ENCODE measurements around the gene SLC22A1.
"Not testable (repeated sequence)": the region's sequence is repeated elsewhere in the genome, so short reads cannot be mapped to it uniquely, and the experiment has no call there.

SLC22A1 gene

GRCh38 chr6:160124007-160124406, 2.4 kb downstream of the SLC22A1 start:
- DNase-seq = no peak

DNA sequence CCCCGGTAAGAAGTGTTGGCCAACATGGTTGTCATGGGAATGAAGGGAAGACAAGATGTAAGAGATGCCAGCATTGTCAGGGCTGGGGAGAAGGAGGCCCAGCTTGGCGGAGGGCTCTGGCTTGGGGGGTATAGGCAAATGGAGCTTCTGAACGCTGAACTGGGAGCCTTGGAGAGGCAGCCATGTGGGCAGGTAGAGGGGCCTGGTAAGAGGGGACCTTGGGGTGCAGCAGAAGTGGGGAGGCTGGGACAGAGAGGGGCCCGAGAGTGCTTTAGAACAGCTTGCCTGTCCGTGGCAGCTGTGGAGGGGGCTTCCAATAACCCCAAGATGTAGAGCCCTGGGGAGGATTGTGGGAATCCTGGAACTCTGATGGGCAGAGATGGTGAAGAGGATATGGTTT, 3.0 kb downstream of the SLC22A1 start:
- no peak for DNase-seq

- not testable (repeated sequence) for DNase-seq
These were observed 3.5 kb downstream of the SLC22A1 start for GRCh38 chr6:160125105-160125504.

GRCh38 chr6:160127270-160128124, 5.9 kb downstream of the SLC22A1 start:
- DNase-seq = no peak

- no peak for DNase-seq
These were observed 6.6 kb downstream of the SLC22A1 start for GRCh38 chr6:160128125-160128683.

DNA sequence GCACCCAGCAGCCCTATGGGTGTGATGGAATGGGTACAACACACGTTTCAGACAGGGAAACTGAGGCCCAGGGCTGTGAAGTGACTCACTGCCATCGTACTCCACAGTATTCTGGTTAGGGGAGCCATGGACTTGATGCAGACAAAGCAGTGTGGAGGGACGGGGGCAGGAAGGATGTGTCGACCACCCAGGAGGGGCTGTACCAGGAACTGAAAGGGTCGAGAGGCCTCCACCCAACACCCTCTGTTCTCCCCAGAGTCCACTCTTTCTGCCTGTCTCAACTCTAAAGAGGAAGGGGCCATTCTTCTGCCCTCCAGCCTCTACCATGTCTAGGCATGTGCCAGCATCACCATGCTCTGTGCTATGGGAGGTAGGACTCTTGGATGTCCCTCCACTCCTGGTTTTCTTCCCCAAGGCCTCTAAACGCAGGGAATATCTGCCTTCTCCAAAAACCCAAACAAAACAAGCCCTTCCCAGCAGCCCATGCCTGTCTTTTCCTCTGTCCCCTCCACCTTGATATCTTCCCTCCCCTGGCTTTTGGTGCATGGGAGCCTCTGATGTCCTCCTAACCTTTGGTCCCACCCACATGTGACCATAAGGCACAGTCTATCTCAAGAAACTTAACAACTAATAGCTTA, 7.4 kb downstream of the SLC22A1 start:
- no peak for DNase-seq

- DNase-seq = no peak
These were observed 8.4 kb downstream of the SLC22A1 start for GRCh38 chr6:160129881-160130615.

- DNase-seq = no peak
These were observed 9.3 kb downstream of the SLC22A1 start for GRCh38 chr6:160130729-160131484.

- no peak for DNase-seq
These were observed 10.2 kb downstream of the SLC22A1 start for GRCh38 chr6:160131636-160132296.

GRCh38 chr6:160132297-160132637, 10.7 kb downstream of the SLC22A1 start:
- DNase-seq = no peak

- no peak for DNase-seq
These were observed 11.2 kb downstream of the SLC22A1 start for GRCh38 chr6:160132776-160133338.

DNA sequence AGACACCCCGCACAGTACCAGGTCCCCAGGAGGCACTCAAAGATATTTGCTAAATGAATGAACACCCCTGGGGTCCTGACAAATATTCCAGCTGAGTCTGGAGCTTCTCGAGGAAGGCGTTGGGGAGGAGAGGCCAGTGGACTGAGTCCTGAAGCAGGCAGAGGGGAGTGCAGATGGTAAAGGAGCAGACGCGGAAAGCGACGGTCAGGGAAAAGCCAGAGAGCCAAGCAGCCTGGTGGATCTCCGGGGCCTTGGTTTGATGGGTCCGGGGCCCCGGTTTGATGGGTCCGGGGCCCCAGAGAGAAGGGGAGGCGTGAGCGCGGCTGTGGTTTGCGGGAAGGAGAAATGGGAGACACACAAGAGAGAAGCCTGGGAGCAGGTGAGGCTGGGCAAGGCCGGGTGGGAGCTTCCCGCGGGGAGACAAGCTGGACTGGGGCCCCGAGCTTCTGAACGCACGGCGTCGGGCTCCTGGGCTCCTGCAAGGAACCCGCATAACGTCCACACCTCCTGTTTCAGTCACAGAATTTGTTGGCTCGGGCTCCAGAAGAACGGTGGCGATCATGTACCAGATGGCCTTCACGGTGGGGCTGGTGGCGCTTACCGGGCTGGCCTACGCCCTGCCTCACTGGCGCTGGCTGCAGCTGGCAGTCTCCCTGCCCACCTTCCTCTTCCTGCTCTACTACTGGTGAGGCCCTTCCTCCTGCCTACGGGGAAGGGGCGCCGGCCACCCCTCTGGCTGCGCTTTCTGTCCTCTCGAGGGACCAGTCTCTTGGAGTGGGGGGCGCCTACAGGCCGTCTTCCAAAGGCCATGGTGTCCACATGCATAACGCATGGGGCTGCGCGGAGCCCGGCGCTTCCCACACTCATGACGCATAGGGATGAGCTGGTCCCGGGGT, 12.1 kb downstream of the SLC22A1 start:
- no peak for DNase-seq

DNA sequence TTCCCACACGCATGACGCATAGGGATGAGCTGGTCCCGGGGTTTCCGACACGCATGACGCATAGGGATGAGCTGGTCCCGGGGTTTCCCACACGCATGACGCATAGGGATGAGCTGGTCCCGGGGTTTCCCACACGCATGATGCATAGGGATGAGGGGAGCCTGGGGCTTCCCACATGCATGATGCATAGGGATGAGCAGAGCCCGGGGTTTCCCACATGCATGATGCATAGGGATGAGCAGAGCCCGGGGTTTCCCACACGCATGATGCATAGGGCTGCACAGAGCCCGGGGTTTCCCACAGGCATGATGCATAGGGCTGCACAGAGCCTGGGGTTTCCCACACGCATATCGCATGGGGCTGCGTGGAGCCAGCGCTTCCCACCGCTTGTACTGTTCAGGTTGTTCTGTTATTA, 12.7 kb downstream of the SLC22A1 start:
- DNase-seq = not testable (repeated sequence)

GRCh38 chr6:160134779-160135547, 13.3 kb downstream of the SLC22A1 start:
- DNase-seq = no peak

- no peak for DNase-seq
These were observed 14.5 kb downstream of the SLC22A1 start for GRCh38 chr6:160135907-160136655.

DNA sequence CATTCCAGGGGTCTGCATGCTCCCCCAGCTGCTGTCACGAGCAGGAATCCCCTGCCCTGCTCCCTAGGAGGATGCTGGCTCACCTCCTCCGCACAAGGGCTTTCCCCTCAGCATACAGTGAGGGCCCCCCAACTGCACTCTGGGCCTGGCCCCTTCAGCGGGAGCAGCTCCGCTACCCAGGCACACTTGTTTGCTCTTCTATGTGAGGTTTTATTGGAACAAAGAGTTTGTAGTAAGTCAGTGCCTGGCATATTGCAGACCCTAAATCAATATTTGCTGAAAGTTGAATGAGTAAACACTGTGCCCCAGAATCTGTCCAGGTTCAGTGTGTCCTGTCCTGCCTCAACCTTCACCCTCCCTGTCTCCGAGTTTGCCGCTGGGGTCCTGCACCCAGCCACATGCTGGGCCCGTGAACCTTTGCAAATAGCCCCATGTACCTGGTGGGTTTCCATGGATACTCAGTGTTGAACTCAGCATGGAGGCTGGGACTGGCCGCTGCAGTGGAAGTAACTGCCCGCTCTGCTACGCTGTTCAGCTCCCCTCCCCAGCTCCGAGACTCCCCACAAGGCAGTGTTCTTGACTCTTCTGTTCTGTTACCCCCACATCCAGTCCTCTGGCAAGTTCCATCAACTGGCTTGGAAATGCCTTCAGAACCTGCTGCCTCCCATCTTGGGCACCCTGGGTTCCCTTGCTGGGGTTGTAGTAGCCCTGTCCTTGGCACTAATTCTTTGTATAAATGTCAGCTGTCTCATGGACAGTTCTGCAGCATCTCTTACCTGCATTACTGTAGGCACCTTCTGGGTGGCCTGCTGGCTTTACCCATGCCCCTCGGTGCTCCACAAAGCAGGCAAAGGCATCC, 15.7 kb downstream of the SLC22A1 start:
- DNase-seq = no peak

DNA sequence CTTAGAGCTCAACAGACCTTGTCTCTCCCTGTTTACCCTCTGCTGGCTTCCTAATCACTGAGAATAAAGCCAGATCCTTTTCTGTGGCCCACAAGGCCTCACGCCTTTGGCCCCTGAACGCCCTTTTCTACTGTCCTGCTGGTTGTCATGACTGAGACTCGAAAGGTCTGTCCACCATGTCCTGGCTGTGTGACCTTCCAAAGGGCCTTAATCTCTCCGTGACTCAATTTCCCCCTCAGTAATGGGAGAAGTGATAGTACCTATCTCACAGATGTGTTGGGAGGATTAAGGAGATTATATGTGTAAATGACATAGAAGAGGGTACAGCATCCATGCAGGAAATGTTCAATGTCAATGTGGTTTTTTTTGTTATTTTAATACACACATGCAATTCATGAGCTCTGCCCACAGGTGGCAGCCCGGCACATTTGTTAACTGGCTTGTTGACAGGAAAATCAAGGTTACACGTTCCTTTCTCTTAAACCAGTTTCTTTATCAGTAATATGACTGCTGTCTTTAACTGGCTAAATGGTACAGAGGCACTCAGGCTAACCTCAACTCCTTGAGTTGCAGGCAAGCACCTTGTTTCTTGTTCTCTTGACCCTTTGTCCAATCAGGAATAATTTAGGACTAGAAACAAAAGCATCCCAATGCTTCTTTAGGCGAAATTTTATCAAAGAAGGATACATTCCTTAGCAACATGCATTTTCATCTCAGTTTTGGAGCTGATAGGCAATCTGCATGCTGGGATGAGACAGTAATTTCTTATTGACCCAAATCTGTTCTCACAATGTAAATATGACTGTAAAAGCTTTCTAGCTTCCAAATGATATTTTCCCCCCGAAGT, 16.6 kb downstream of the SLC22A1 start:
- DNase-seq = peak in 4 of 14 donors; percentile 3 to 10 (median 6)
